HG03064 (cell line): ENCODE data around the gene PCSK5.

Source experiments
- ATAC-seq: cut with Tn5 transposase; IDR thresholded peaks from one replicate; pipeline ENCODE4 v1.9.1; 2021; ENCODE audit warnings: low read depth; ENCODE audit not compliant: unreplicated experiment

The PCSK5 gene

GRCh38 chr9:76370396-76371023 lies 480.0 kb downstream of the PCSK5 start:
- no peak for ATAC-seq

GRCh38 chr9:76371901-76372300 lies 481.4 kb downstream of the PCSK5 start:
- ATAC-seq, result no peak

- ATAC-seq, result no peak
Observed at GRCh38 chr9:76372336-76372735, 481.9 kb downstream of the PCSK5 start.

- no peak for ATAC-seq
Observed at GRCh38 chr9:76373173-76373783, 482.8 kb downstream of the PCSK5 start.

- no peak for ATAC-seq
Observed at GRCh38 chr9:76373784-76374474, 483.5 kb downstream of the PCSK5 start.

- ATAC-seq, result no peak
Observed at GRCh38 chr9:76374783-76375559, 484.5 kb downstream of the PCSK5 start.

GRCh38 chr9:76377791-76378190 lies 487.3 kb downstream of the PCSK5 start:
- no peak for ATAC-seq

- no peak for ATAC-seq
Observed at GRCh38 chr9:76378367-76379073, 488.0 kb downstream of the PCSK5 start.

- no peak for ATAC-seq
Observed at GRCh38 chr9:76379494-76379893, 489.0 kb downstream of the PCSK5 start.

- no peak for ATAC-seq
Observed at GRCh38 chr9:76390656-76391055, 500.2 kb downstream of the PCSK5 start.

- ATAC-seq, result peak; percentile 71
Observed at GRCh38 chr9:76394195-76394959, 503.9 kb downstream of the PCSK5 start, which contains the start of gene RFK. RFK (minus strand) TSS chr9:76394426; CDS start chr9:76394171, 255 bp downstream.

- peak; percentile 37 for ATAC-seq
Observed at GRCh38 chr9:76394960-76395252, 504.4 kb downstream of the PCSK5 start.

GRCh38 chr9:76395381-76395780 lies 504.9 kb downstream of the PCSK5 start:
- no peak for ATAC-seq

- no peak for ATAC-seq
Observed at GRCh38 chr9:76396144-76396543, 505.7 kb downstream of the PCSK5 start.

- ATAC-seq, result no peak
Observed at GRCh38 chr9:76396597-76396996, 506.1 kb downstream of the PCSK5 start.

- no peak for ATAC-seq
Observed at GRCh38 chr9:76399856-76400255, 509.4 kb downstream of the PCSK5 start.

GRCh38 chr9:76400534-76401096 lies 510.1 kb downstream of the PCSK5 start:
- no peak for ATAC-seq

GRCh38 chr9:76401176-76401575 lies 510.7 kb downstream of the PCSK5 start:
- ATAC-seq, result no peak

GRCh38 chr9:76401580-76402354 lies 511.3 kb downstream of the PCSK5 start:
- no peak for ATAC-seq
